ENCODE data around the gene FBXL20. TPM values are rescaled to one million over a fixed set of nuclear protein-coding genes. Genes with fewer than 3 reads are reported as not detected.

FBXL20 gene
- total and polyA plus RNA-seq, 4 donors, result 1.6 to 8.4 (median 5.2) TPM

- no peak for DNase-seq (ENCODE audit: low spot score)
- Histone ChIP-seq H3K27ac (ENCODE audit: low read depth in 1 of 2, low read length in 2 of 2) (no peak overlapping the region), H3K4me3 (ENCODE audit: low read depth in 1 of 3, low read length in 3 of 3) (no peak overlapping the region), H3K36me3 (ENCODE audit: control insufficient read depth in 4 of 4, insufficient read depth in 3 of 4, low read depth in 1 of 4, low read length in 3 of 4) (peaks cover 0 to 6% (median 0%) of the 10 kb centered on the region in 4 donors), H3K9me3 (ENCODE audit: control insufficient read depth in 4 of 4, low read length in 3 of 4) (no peaks in the 10 kb centered on the region), H3K4me1 (ENCODE audit: control insufficient read depth in 4 of 4, insufficient read depth in 4 of 4, low read length in 3 of 4) (no peaks in the 10 kb centered on the region), H3K27me3 (ENCODE audit: control insufficient read depth in 4 of 4, insufficient read depth in 4 of 4, low read length in 3 of 4) (no peaks in the 10 kb centered on the region), H3K9ac (ENCODE audit: low read depth in 1 of 2, low read length in 2 of 2) (no peak overlapping the region)
- 98% methylated on average over 6 of the region's 6 CpGs for WGBS
- TF ChIP-seq ATF3 (IDR thresholded peaks at IDR 0.05) (no peak), FOXA1 (IDR thresholded peaks at IDR 0.05) (no peak), RAD21 (IDR thresholded peaks at IDR 0.05) (no peak), RXRA (IDR thresholded peaks at IDR 0.05) (no peak), HNF4A (conservative IDR thresholded peaks at IDR 0.05) (no peak), GABPA (IDR thresholded peaks at IDR 0.05 in 1 of 2, conservative IDR thresholded peaks at IDR 0.05 in 1 of 2) (no peak), FOXA2 (IDR thresholded peaks at IDR 0.05) (no peak), TAF1 (conservative IDR thresholded peaks at IDR 0.05) (no peak), NR2F2 (IDR thresholded peaks at IDR 0.05) (no peak), HNF4G (IDR thresholded peaks at IDR 0.05) (no peak), EGR1 (IDR thresholded peaks at IDR 0.05; ENCODE audit: low read depth in 2 of 2) (no peak), YY1 (IDR thresholded peaks at IDR 0.05) (no peak)
- TF ChIP-seq, protein P1, sequence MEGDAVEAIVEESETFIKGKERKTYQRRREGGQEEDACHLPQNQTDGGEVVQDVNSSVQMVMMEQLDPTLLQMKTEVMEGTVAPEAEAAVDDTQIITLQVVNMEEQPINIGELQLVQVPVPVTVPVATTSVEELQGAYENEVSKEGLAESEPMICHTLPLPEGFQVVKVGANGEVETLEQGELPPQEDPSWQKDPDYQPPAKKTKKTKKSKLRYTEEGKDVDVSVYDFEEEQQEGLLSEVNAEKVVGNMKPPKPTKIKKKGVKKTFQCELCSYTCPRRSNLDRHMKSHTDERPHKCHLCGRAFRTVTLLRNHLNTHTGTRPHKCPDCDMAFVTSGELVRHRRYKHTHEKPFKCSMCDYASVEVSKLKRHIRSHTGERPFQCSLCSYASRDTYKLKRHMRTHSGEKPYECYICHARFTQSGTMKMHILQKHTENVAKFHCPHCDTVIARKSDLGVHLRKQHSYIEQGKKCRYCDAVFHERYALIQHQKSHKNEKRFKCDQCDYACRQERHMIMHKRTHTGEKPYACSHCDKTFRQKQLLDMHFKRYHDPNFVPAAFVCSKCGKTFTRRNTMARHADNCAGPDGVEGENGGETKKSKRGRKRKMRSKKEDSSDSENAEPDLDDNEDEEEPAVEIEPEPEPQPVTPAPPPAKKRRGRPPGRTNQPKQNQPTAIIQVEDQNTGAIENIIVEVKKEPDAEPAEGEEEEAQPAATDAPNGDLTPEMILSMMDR (IDR thresholded peaks at IDR 0.05; ENCODE audit: low read depth, low read length, missing input control), result no peak
Observed at GRCh38 chr17:39385040-39385439, 16.4 kb downstream of the FBXL20 start.

DNA sequence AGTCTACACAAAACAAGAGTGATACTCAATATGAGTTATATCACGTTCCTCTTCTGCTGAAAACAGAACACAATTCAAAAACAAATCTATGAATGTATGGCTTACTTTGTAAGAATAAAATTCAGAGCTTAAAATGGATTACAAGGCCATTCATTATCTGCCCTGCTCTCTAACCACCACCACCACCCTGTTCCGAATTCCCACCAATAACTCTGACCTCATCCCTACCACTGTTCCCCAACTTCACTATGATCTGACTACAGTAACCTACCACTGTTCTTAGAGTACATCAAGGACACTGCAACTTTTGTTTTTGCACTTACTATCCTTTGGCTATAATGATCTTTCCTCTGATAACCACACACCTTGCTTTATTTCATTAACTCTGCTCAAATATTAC, 21.3 kb downstream of the FBXL20 start:
- Histone ChIP-seq H3K9me3 (ENCODE audit: control insufficient read depth in 4 of 4, low read length in 3 of 4) (no peaks in the 10 kb centered on the region), H3K9ac (ENCODE audit: low read depth in 1 of 2, low read length in 2 of 2) (no peak overlapping the region), H3K36me3 (ENCODE audit: control insufficient read depth in 4 of 4, insufficient read depth in 3 of 4, low read depth in 1 of 4, low read length in 3 of 4) (peaks cover 0 to 3% (median 0%) of the 10 kb centered on the region in 4 donors), H3K27me3 (ENCODE audit: control insufficient read depth in 4 of 4, insufficient read depth in 4 of 4, low read length in 3 of 4) (no peaks in the 10 kb centered on the region), H3K4me3 (ENCODE audit: low read depth in 1 of 3, low read length in 3 of 3) (no peak overlapping the region), H3K27ac (ENCODE audit: low read depth in 1 of 2, low read length in 2 of 2) (no peak overlapping the region), H3K4me1 (ENCODE audit: control insufficient read depth in 4 of 4, insufficient read depth in 4 of 4, low read length in 3 of 4) (peaks cover 0 to 2% (median 0%) of the 10 kb centered on the region in 4 donors)
- TF ChIP-seq RXRA (IDR thresholded peaks at IDR 0.05), result no peak
- no peak for TF ChIP-seq SP1 (IDR thresholded peaks at IDR 0.05)
- TF ChIP-seq MAX (IDR thresholded peaks at IDR 0.05), result no peak
- no peak for TF ChIP-seq YY1 (IDR thresholded peaks at IDR 0.05)
- TF ChIP-seq, protein P1 (IDR thresholded peaks at IDR 0.05; ENCODE audit: low read depth, low read length, missing input control), result no peak
- no peak for TF ChIP-seq FOXA2 (IDR thresholded peaks at IDR 0.05)
- TF ChIP-seq, protein P2, sequence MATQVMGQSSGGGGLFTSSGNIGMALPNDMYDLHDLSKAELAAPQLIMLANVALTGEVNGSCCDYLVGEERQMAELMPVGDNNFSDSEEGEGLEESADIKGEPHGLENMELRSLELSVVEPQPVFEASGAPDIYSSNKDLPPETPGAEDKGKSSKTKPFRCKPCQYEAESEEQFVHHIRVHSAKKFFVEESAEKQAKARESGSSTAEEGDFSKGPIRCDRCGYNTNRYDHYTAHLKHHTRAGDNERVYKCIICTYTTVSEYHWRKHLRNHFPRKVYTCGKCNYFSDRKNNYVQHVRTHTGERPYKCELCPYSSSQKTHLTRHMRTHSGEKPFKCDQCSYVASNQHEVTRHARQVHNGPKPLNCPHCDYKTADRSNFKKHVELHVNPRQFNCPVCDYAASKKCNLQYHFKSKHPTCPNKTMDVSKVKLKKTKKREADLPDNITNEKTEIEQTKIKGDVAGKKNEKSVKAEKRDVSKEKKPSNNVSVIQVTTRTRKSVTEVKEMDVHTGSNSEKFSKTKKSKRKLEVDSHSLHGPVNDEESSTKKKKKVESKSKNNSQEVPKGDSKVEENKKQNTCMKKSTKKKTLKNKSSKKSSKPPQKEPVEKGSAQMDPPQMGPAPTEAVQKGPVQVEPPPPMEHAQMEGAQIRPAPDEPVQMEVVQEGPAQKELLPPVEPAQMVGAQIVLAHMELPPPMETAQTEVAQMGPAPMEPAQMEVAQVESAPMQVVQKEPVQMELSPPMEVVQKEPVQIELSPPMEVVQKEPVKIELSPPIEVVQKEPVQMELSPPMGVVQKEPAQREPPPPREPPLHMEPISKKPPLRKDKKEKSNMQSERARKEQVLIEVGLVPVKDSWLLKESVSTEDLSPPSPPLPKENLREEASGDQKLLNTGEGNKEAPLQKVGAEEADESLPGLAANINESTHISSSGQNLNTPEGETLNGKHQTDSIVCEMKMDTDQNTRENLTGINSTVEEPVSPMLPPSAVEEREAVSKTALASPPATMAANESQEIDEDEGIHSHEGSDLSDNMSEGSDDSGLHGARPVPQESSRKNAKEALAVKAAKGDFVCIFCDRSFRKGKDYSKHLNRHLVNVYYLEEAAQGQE (IDR thresholded peaks at IDR 0.05), result no peak
- TF ChIP-seq HNF4G (IDR thresholded peaks at IDR 0.05), result no peak
- no peak for TF ChIP-seq HNF4A (conservative IDR thresholded peaks at IDR 0.05)
- TF ChIP-seq ZBTB33 (IDR thresholded peaks at IDR 0.05), result no peak
- no peak for TF ChIP-seq FOXA1 (IDR thresholded peaks at IDR 0.05)
- no peak for TF ChIP-seq NR2F2 (IDR thresholded peaks at IDR 0.05)
- TF ChIP-seq RAD21 (IDR thresholded peaks at IDR 0.05), result no peak
- no peak for TF ChIP-seq ATF3 (IDR thresholded peaks at IDR 0.05)
- no peak for TF ChIP-seq TAF1 (conservative IDR thresholded peaks at IDR 0.05)
- TF ChIP-seq JUND (IDR thresholded peaks at IDR 0.05), result no peak
- TF ChIP-seq EGR1 (IDR thresholded peaks at IDR 0.05; ENCODE audit: low read depth in 2 of 2), result no peak
- TF ChIP-seq GABPA (IDR thresholded peaks at IDR 0.05 in 1 of 2, conservative IDR thresholded peaks at IDR 0.05 in 1 of 2), result no peak
- no peak for DNase-seq (ENCODE audit: low spot score)
- 85% methylated on average over 2 of the region's 2 CpGs for WGBS

Data from liver (tissue), 9 donors.